Subcutaneous preadipocyte (primary cell): ENCODE measurements around the gene LSS. TPM values are rescaled to one million over a fixed set of nuclear protein-coding genes. Genes with fewer than 3 reads are reported as not detected.

Experiments
- total RNA-seq: library from RNA; depleted of rRNA; stranded (reverse); fragments of >200 nt; gene quantifications from 2 replicates; pipeline ENCODE4 v1.2.3, GENCODE V29; 2012

Gene LSS
- 94.8 and 122 TPM in 2 replicates for total RNA-seq

GRCh38 chr21:46228345-46229051, at the start of gene LSS:
TSS of gene LSS (minus strand) at chr21:46228774. CDS start at chr21:46228745, 29 bp downstream.

DNA sequence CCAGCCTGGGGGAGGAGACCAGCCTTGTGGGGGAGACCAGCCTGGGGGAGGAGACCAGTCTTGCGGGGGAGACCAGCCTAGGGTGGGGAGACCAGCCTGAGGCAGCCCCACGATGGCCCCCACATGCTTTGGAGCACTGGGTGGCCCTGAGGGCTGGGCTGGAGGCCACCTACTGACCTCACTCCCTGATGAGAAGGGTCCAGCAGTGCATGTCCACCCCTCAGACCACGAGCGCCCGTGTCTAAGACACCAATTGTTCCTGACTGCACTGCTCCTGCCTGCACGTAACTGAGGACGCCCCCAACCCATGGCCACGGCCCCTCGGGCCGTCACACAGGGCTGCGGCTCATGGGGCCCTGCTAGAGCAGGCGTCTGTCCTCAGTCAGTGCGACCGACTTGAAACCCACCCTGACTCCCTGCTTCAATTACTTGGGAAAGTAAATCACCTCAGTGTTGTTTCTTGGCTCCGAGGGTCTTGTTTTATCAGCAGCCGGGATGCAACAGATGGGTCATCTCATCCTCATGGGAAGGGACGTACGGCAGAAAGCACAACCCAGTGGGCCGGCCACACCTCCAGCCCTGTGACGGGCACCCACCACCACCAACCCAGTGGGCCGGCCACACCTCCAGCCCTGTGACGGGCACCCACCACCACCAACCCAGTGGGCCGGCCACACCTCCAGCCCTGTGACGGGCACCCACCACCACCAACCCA, 44.5 kb downstream of the LSS start, which contains the start of gene SPATC1L:
SPATC1L (minus strand) TSS at position 550 of the 715 bp plus-strand sequence. CDS start 1,643 bp downstream, outside the sequence.

GRCh38 chr21:46155514-46156377, 72.8 kb downstream of the LSS start, which contains the start of gene FTCD:
TSS of gene FTCD (minus strand) at chr21:46155579. CDS start at chr21:46155523, 56 bp downstream.

Other genes with a start within 250 kb of the LSS start
- 2,104 and 2,703 TPM in 2 replicates for gene COL6A1, start 247.0 kb downstream of the LSS start, total RNA-seq
- 1,641 and 2,374 TPM in 2 replicates for gene COL6A2, start 130.7 kb downstream of the LSS start, total RNA-seq
- gene FTCD, start 73.2 kb downstream of the LSS start, total RNA-seq = 0.37 TPM in 1 of 2 replicates, not detected in the other
- gene SPATC1L, start 44.3 kb downstream of the LSS start, total RNA-seq = 7.6 and 15.4 TPM in 2 replicates
- gene MCM3AP, start 56.8 kb upstream of the LSS start, total RNA-seq = 66.1 and 88.0 TPM in 2 replicates
- 11.8 and 11.9 TPM in 2 replicates for gene YBEY, start 57.6 kb upstream of the LSS start, total RNA-seq
- 5.9 and 10.9 TPM in 2 replicates for gene C21orf58, start 95.1 kb upstream of the LSS start, total RNA-seq
- 23.5 and 34.4 TPM in 2 replicates for gene PCNT, start 95.4 kb upstream of the LSS start, total RNA-seq
- 26.8 and 37.3 TPM in 2 replicates for gene DIP2A, start 230.1 kb upstream of the LSS start, total RNA-seq